HG03039 (cell line): ENCODE measurements around the gene SPDYE2B.
"Not testable (repeated sequence)": the region's sequence is repeated elsewhere in the genome, so short reads cannot be mapped to it uniquely, and the experiment has no call there.

ENCODE experiments used
- ATAC-seq: cut with Tn5 transposase; IDR thresholded peaks from one replicate; pipeline ENCODE4 v1.9.1; 2021; ENCODE audit warnings: mild to moderate bottlenecking, moderate library complexity; ENCODE audit not compliant: unreplicated experiment

The SPDYE2B gene, protein sequence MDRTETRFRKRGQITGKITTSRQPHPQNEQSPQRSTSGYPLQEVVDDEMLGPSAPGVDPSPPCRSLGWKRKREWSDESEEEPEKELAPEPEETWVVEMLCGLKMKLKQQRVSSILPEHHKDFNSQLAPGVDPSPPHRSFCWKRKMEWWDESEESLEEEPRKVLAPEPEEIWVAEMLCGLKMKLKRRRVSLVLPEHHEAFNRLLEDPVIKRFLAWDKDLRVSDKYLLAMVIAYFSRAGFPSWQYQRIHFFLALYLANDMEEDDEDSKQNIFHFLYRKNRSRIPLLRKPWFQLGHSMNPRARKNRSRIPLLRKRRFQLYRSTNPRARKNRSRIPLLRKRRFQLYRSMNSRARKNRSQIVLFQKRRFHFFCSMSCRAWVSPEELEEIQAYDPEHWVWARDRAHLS

DNA sequence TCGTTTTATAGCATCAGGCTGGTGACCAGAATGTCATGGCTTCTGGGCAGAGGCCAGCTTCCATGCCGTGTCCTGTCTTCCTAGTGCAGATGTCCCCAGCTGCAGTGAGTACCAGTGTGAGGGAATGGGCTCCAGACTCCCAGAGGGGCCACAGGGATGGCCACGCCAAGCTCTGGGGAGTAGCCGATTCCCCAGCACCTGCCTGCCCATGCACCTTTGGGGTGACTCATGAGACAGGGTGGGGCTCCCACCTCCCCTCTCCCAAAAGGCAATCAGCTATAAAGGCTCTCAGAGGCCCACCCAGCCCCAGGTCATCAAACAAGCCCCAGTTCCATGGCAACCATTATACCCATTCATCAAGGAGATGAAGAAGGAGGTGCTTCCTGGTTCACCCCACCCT lies at the start of gene SPDYE2B:
Gene SPDYE2B (plus strand): TSS at position 396 of the 400 bp plus-strand sequence. CDS start 2,030 bp downstream, outside the sequence.
- ATAC-seq: not testable (repeated sequence)

DNA sequence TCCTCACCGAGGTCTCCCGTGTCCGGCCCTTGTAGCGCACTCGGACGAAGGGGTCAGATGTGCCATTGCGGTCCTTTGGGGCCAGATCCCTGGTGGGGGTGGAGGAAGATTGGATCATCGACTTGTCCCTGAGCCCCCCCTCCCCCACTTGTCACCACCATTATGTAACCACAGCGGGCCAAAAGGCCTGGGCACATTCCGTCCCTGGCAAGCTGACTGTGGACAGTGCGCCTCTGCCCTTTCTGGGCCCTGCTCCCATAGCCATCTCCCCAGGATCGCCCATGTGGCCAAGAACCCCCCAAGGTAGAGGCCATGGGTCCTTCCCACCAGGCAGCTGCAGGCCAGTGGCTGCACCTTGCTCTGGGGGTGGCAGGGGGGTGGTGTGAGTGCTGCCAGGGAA lies 47.8 kb upstream of the SPDYE2B start:
- not testable (repeated sequence) for ATAC-seq

DNA sequence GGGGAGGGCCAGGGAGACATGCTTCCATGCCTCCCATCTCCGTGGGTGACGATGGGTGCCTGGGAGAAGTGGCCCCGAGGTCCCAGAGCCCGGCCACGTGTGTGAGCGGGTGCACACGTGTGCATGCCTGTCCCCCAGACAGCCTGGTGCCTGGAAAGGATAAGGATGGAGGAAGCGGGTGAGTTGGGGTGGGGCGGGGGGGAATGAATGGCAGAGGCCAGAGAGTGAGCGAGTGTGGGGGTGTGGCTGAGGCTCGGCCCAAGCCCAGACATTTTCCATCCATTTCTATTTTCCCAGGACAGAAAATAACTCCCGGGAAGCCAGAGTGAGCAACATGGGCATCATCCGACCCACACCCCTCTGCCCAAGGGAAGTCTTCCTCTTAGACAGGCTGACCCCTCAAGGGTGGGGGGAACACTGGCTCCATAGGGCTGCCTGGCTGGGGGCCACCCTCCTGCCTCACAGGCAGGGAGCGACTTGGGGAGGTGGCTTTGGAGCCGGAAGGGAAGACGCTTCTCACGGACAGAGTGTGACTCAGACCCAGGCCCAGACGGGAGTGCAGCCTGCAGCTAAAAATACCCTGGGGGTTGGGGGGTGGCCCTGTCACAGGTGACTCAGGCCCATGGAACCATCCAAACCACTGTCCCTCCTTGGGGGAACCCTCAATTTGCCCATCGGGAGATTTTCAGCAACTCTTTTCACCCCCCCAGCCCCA lies 45.5 kb upstream of the SPDYE2B start:
- not testable (repeated sequence) for ATAC-seq

DNA sequence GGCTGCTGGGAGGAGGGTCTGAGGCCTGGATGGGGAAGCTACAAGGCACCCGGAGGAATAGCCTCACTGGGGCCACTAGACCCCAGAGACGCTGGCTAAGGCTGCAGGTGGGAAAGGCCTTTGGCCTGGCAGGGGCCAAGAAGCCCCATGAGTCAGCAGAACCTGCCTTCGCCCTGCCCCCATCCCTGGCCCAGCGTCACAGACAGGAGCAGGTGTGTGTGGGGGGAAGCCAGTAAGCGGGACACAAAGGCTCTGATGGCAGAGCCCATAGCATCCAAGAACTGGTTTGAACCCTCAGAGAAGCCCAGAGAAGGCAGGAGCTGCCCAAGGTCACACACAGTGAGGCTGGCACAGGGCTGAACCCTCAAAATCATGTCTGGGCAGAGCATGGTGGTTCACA lies 43.3 kb upstream of the SPDYE2B start:
- not testable (repeated sequence) for ATAC-seq

DNA sequence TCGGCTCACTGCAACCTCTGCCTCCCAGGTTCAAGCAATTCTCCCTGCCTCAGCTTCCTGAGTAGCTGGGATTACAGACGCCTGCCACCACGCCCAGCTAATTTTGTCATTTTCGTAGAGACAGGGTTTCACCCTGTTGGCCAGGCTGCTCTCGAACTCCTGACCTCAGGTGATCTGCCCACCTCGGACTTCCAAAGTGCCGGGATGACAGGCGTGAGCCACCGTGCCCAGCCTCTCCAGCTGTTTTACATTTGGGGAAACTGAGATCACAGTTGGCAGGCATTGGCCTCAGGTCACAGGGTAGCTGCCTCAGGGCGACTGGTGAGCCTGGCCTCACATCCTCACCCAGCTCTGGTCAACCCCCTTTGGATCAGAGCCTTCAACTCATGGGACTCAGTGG lies 40.4 kb upstream of the SPDYE2B start:
- ATAC-seq: not testable (repeated sequence)

DNA sequence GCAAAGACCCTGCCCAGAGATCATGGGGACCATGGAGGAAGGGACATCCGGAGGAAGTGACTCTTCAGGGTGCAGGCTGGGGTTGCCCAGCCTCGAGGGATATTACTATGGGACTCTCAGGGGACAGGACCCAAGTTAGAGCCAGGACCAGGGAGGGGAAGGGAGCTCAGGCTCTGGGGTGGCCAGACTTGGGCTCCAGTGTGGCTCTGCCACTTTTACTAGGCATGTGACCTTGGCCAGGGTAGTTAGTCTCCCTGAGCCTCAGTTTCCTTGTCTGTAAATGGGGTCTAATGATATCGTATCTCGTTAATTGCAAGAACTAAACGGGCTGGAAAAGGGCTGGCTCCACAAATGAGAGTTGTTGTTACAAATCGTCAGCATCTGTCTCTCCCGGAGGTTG lies 39.7 kb upstream of the SPDYE2B start:
- ATAC-seq: not testable (repeated sequence)

DNA sequence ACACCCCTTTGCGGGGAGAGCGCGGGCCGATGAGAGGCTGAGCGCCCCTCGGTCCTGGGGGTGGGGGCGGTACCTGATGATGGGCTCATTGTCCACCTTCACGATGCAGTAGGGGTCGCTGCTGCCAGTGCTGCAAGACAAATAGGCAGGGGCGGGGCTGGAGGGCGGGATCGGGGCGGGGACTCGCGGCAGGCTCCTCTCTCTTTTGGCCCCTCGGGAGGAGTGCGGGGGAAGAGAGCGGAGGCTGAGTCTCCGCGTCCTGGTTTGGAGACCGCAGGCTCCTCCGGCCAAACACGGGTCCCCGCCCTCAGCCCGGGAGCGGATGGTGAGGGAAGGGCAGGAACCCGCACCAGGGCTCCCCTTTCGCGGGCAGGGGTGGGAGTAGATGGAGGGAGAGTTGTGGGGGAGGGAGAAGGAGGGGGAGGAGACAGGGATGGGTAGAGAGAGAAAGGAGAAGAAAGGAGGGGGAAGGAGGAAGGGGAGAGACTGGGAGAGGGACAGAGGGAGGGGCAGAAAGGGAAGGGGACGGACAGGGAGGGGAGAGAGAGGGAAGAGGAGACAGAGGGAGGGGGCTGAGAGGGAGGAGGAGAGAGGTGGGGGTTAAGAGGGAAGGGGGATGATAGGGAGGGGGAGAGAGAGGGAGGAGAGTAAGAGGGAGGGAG lies 39.0 kb upstream of the SPDYE2B start:
- peak; percentile 30 for ATAC-seq

DNA sequence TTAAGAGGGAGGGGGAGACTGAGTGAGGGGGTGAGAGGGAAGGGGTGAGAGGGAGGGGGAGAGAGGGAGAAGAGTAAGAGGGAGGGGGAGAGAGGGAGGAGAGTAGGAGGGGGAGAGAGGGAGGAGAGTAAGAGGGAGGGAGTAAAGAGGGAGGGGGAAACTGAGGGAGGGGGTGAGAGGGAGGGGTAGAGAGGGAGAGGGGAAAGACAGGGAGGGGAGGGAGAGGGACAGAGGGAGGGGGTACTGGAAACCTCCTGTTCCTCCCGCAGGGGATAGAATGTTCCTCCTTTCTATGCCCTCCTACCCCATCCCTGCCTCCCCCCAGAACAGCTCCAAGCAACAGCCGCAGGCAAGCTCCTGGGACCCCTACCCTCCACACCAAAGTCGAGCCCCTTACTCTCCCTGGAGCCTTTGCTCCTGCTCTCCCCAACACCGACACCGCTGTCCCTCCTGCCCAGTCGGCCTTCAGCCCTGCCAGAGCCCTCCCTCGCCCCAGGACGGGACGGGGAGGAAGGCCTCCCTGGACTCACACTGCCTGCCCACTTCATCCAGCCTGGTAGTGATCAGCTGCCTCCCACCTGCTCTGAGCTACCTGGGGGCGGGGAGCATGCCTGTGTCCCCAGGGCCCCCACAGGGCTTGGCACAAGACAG lies 38.3 kb upstream of the SPDYE2B start:
- not testable (repeated sequence) for ATAC-seq

DNA sequence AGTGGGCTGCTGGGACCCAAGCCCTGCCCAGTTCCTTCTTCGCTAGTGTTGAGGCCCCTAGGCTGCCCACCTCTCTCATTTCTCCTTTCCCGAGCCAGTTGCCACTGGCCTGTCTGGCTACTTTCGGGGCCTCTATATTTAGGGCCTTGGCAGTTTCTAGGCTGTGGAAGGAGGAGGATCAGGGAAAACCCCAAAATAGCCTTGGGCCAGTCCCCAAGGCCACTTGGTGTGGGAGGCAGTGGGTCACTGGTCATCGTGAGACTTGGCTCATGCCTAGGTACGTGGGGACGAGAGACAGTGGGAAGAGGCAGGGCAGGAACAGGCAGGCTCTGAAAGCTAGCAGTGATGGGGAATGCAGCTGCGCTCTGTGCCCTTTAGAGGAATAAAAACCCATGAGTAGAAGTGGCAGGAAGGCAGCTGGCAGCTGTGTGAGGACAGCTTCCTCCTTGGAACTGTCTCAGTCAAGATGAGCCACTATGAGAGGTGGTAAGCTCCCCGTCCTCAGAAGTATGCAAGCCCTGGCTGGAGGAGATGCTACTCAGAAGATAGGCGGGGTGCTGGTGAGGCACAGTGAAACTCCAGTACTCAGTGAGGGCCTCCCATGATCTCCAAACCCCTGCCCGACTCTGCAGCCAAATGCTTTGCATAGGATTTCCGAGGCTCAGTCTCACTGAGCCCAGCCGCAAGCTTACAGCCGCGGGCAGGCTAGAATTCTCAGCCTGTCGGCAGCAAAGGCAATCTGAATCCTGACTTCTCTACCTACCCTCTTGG lies 36.4 kb upstream of the SPDYE2B start:
- peak; percentile 45 for ATAC-seq

DNA sequence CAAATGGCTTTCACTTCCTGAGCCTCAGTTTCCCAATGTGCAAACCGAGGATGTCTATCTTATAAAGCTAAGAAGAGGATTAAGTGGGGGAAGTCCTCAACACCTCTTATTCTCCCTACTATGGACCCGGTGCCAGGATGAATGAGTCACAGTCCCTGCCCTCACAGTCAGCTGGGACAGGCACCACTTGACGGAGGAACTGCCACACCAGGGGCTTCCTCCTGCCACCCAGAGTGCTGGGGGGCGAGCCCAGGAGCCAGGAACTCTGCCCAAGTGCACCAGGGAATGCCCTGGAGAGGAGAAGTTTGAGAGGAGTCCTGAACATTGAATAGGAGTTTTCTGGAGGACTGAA lies 35.8 kb upstream of the SPDYE2B start:
- ATAC-seq: peak; percentile 6

DNA sequence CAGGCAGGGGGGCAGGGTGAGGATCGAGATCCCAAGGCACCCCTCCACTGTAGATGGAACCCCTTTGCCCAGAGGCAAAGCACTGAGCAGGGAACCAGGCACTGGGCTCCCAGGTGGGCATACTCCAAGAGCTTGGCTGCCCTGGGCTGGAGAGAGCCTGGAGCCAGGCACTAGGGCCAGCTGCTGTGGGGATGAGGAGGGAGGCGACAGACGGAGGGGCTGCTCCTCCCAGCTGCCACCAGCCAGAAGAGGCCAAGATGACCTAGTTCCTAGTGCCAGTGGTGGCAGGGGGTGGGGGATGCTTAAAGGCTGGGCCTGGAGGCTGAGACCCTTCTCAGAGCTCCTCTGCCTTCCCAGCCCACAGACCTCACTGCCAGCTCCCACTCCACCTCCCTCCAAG lies 35.2 kb upstream of the SPDYE2B start:
- ATAC-seq: not testable (repeated sequence)

DNA sequence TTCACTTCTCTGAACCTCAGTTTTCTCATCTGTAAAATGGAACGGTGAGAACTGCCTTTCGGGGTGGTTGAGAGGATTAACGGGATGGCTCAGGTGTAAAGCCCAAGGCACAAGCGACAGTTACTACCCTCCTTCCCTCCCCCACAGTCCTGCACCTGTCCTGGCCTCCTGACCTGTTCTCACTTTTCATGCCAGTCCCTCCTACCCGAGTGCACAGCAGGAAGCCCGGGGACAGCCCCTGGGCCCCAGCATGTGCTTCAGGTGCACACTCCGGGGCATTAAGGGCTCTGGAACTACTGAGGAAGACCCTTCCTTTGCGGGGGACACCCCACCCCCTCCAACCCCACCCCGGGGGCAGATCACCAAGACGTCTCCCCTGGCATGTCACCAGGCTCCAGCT lies 34.2 kb upstream of the SPDYE2B start:
- ATAC-seq: not testable (repeated sequence)

DNA sequence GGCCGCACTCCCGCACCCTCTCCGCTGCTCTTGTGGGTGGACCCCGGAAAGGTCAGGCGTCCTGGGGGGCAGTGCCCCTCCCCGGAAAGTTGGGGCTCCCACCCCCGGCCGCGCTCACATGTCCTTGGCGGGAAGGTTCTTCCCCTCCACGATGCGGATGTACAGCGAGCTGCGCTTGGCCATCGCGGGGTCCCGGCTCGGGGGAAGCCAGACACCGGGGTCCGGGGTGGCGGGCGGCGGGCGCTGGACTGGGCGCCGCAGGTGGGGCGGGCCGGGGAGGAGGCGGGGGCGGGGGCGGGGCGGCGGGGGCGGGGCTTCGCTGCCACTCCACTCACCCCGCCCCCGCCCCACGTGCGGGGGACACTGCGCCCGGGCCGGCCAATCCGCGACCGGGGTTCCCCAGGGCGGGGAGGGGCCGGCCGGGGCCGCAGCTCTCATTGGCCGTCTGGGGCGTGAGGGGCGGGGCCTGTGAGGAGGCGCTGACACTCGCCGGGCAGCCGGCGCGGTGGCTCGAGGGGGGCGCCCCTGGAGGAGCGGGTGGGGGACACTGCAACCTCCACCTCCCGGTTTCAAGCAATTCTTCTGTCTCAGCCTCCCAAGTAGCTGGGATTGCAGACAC lies 33.5 kb upstream of the SPDYE2B start, which contains the start of gene RASA4:
Gene RASA4 (minus strand): TSS at position 250 of the 619 bp plus-strand sequence. CDS start 67 bp downstream, at position 183.
- peak; percentile 73 for ATAC-seq

DNA sequence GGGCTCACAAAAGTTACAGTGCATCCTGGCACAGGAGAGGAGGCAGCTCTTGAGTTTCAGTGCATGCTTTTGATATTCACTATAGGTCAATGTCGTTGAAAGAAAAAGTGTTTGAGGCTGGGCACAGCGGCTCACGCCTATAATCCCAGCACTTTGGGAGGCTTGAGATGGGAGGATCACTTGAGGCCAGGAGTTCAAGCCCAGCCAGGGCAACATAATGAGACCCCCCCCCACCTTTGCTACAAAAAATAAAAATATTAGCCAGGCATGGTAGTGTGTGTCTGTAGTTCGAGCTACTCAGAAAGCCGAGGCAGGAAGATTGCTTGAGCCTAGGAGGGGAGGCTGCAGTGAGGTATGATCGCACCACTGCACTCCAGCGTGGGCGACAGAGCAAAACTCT lies 32.0 kb upstream of the SPDYE2B start:
- ATAC-seq: not testable (repeated sequence)

DNA sequence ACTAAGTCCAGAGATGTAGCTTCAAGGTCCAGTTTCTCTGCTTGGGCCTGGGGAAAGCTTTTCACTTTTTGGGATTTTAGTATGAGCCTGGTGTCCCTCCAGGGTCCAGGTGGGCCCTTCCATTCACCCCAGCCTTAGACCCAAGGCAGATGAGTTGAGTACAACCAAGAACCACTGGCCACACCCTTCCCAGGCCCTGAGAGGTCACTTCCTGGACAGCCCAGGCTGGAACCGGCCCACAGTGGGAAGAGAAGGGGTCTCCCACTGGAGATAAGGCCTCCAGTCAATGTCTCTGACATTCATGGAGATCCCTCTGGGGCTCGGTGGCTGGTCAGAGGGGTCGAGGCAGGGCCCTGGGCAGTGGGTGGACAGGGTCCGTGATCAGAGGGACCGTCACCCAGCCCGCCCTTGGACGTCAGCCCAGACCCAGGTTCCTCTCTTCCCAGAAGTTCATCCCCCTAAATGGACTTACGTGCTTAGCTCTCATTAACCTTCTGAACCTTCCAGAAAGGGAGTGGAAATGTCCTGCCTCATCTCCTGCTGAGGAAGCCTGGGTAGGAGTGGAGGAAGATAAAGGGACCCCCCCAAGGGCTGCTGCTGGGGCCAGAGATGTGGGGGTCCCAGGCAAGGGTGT lies 22.7 kb upstream of the SPDYE2B start:
- not testable (repeated sequence) for ATAC-seq

DNA sequence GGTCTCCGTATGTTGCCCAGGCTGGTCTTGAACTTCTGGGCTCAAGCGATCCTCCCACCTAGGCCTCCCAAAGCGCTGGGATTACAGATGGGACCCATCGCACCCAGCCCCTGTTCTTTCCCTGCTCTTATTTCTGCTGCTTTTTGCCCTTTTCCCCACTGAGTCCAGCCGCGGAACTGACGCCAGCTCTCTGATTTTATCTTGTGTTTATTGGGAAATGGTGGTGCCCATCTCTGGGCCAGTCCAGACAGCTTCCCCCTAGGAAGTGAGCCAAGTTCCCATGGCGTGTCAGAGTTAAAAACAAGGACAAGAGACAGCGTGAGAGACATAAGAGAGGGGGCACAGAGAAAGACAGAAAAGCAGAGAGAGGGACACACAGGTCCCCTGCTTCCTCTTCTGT lies 19.5 kb upstream of the SPDYE2B start:
- not testable (repeated sequence) for ATAC-seq

DNA sequence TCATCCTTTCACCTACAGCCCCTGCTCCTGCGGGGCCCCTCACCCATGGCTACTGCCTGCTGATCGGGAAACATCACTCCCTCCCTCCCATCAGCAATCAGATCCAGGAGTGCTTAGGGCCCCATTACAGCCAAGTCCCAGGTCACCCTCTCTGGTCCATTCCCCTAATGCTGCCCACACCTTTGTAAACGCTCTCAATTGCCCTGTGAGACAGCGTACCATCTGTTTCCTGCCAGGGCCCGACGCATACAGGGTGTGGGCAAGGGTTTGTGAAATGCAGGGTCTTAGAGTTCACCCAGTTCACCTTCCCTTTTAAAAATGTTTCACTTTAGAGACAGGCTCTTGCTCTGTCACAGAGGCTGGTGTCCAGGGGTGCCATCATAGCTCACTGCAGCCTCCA lies 15.8 kb upstream of the SPDYE2B start:
- not testable (repeated sequence) for ATAC-seq

DNA sequence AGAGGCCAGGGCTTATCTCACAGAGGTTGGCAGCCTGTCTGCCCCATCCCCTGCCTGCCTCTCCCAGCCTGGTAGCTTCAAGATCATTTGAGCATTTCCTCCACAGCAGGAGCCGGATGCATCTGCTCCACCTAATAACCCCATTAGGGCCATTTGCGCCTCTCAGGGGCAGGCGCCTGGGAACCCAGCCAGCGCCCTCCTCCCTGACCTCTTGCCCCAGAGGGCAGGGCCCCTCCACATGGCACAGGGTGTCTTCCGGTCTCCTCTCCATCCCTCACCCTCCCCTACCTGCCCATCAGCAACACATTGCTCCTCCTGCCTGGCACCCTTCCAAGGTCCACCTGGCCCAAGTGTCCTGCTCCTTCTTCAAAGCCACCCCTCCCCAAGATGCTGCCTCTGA lies 14.8 kb upstream of the SPDYE2B start:
- not testable (repeated sequence) for ATAC-seq

DNA sequence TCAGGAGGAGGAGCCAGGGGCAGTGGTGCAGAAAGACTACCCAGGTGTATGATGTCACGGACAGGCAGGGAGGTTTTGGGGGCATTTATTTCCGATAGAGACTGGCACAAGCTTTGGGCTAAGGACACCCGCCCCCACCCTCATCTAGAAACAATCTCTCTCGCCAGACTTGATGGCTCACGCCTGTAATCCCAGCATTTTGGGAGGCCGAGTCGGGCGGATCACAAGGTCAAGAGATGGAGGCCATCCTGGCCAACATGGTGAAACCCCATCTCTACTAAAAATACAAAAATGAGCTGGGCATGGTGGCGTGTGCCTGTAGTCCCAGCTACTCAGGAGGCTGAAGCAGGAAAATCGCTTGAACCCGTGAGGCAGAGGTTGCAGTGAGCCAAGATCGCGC lies 13.2 kb upstream of the SPDYE2B start:
- ATAC-seq: not testable (repeated sequence)
